Measurements from ENCODE around the gene DNAJC22. TPM values are rescaled to one million over a fixed set of nuclear protein-coding genes. Genes with fewer than 3 reads are reported as not detected.

DNAJC22 gene
- total RNA-seq, 1 donor from 2014 or later = 4.5 TPM

GRCh38 chr12:49359671-49360070 lies 13.0 kb downstream of the DNAJC22 start:
- H3K27me3 Mint-ChIP-seq (ENCODE audit: unreplicated experiment) = peaks cover 2% of the 10 kb centered on the region
- no peak overlapping the region for H3K4me3 Mint-ChIP-seq (ENCODE audit: unreplicated experiment)
- peaks cover 2% of the 10 kb centered on the region for H3K9me3 Mint-ChIP-seq (ENCODE audit: unreplicated experiment)
- H3K27ac Mint-ChIP-seq (ENCODE audit: unreplicated experiment) = no peak overlapping the region
- no peaks in the 10 kb centered on the region for H3K4me1 Mint-ChIP-seq (ENCODE audit: low read depth, unreplicated experiment)
- no peak for TF ChIP-seq CTCF (IDR thresholded peaks at IDR 0.05; ENCODE audit: partially characterized antibody, unreplicated experiment)
- DNase-seq = no peak
- no peaks in the 10 kb centered on the region for H3K36me3 Mint-ChIP-seq (ENCODE audit: unreplicated experiment)

GRCh38 chr12:49362077-49362476 lies 15.4 kb downstream of the DNAJC22 start:
- TF ChIP-seq CTCF (IDR thresholded peaks at IDR 0.05; ENCODE audit: partially characterized antibody, unreplicated experiment) = no peak
- Mint-ChIP-seq H3K4me1 (ENCODE audit: low read depth, unreplicated experiment) (no peaks in the 10 kb centered on the region), H3K9me3 (ENCODE audit: unreplicated experiment) (peaks cover 4% of the 10 kb centered on the region), H3K36me3 (ENCODE audit: unreplicated experiment) (no peaks in the 10 kb centered on the region), H3K27me3 (ENCODE audit: unreplicated experiment) (peaks cover 6% of the 10 kb centered on the region), H3K4me3 (ENCODE audit: unreplicated experiment) (no peak overlapping the region), H3K27ac (ENCODE audit: unreplicated experiment) (no peak overlapping the region)
- DNase-seq = no peak

DNA sequence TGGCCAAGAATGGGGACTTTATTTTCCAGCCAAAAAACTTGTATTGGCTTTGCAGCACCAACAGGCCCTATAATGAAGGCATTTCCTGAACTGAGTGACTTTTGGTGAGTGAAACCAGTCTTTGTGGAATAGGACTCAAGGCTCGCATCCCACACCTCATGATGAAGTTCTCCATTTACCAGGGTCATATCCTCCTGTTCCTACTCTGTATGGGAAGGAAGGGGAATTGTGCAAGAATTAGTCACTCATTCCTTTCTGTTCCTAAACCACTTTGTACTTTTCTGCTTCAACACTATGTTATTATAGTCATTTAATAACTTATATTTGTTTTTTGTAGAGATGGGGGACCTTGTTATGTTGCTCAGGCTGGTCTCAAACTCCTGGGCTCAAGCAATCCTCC lies 18.3 kb downstream of the DNAJC22 start:
- no peak for TF ChIP-seq CTCF (IDR thresholded peaks at IDR 0.05; ENCODE audit: partially characterized antibody, unreplicated experiment)
- DNase-seq = no peak
- no peak overlapping the region for H3K27ac Mint-ChIP-seq (ENCODE audit: unreplicated experiment)
- peaks cover 9% of the 10 kb centered on the region for H3K4me1 Mint-ChIP-seq (ENCODE audit: low read depth, unreplicated experiment)
- H3K27me3 Mint-ChIP-seq (ENCODE audit: unreplicated experiment) = peaks cover 13% of the 10 kb centered on the region
- H3K36me3 Mint-ChIP-seq (ENCODE audit: unreplicated experiment) = no peaks in the 10 kb centered on the region
- H3K9me3 Mint-ChIP-seq (ENCODE audit: unreplicated experiment) = peaks cover 11% of the 10 kb centered on the region
- no peak overlapping the region for H3K4me3 Mint-ChIP-seq (ENCODE audit: unreplicated experiment)

DNA sequence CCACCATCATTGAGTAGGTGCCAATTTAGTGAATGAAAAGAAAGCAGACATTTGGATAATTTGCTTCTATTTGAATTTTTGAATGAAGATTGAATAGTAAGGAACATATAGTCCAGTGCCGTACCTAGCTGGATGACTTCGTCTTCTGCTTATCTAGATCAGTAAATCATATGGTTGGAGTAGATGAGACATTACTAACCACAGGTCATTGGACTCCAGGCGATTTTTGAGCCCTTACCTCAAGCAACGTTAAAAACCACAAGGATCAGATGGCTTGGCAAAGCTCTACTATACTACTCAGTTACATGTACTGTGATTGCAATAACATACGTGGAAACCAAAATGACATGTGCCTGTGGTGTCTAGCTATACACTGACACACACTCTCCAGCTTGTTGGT lies 18.9 kb downstream of the DNAJC22 start:
- H3K36me3 Mint-ChIP-seq (ENCODE audit: unreplicated experiment) = no peaks in the 10 kb centered on the region
- peaks cover 13% of the 10 kb centered on the region for H3K27me3 Mint-ChIP-seq (ENCODE audit: unreplicated experiment)
- TF ChIP-seq CTCF (IDR thresholded peaks at IDR 0.05; ENCODE audit: partially characterized antibody, unreplicated experiment) = no peak
- no peak for DNase-seq
- no peak overlapping the region for H3K27ac Mint-ChIP-seq (ENCODE audit: unreplicated experiment)
- H3K4me1 Mint-ChIP-seq (ENCODE audit: low read depth, unreplicated experiment) = peaks cover 10% of the 10 kb centered on the region
- peak overlapping the region; percentile 16 for H3K4me3 Mint-ChIP-seq (ENCODE audit: unreplicated experiment)
- peaks cover 11% of the 10 kb centered on the region for H3K9me3 Mint-ChIP-seq (ENCODE audit: unreplicated experiment)

GRCh38 chr12:49366096-49366651 lies 19.5 kb downstream of the DNAJC22 start:
- Mint-ChIP-seq H3K27me3 (ENCODE audit: unreplicated experiment) (peaks cover 13% of the 10 kb centered on the region), H3K36me3 (ENCODE audit: unreplicated experiment) (no peaks in the 10 kb centered on the region), H3K27ac (ENCODE audit: unreplicated experiment) (peak overlapping the region; percentile 96), H3K4me1 (ENCODE audit: low read depth, unreplicated experiment) (peaks cover 10% of the 10 kb centered on the region), H3K9me3 (ENCODE audit: unreplicated experiment) (peaks cover 11% of the 10 kb centered on the region), H3K4me3 (ENCODE audit: unreplicated experiment) (peak overlapping the region; percentile 90)
- TF ChIP-seq CTCF (IDR thresholded peaks at IDR 0.05; ENCODE audit: partially characterized antibody, unreplicated experiment) = no peak
- DNase-seq = peak; percentile 76

All from glutamatergic neuron (in vitro differentiated cells).